Cardiac muscle cell (in vitro differentiated cells and primary cell): Measurements from ENCODE around the gene ARHGAP23. TPM values are rescaled to one million over a fixed set of nuclear protein-coding genes. Genes with fewer than 3 reads are reported as not detected.

Experiments used
- DNase-seq, 2 donors: peaks; one replicate each; pipeline versions ENCODE4 v3.0.0 to v3.0.0-alpha.2; 2010 to 2017; ENCODE audit warnings: low read depth in 1 of 2, low spot score in 1 of 2
- H3K27ac ChIP-seq: fragments of 200-600 bp; sonication (generic); 2 replicates; pipeline ENCODE4 v1.5.1; 2016
- H3K27me3 ChIP-seq: fragments of 200-600 bp; sonication (generic); 2 replicates; pipeline ENCODE4 v1.6.0; 2016; ENCODE audit warnings: control low read depth
- H3K36me3 ChIP-seq: fragments of 200-600 bp; sonication (generic); 2 replicates; pipeline ENCODE4 v1.5.1; 2016; ENCODE audit warnings: control low read depth
- H3K4me1 ChIP-seq: fragments of 200-600 bp; sonication (generic); 2 replicates; pipeline ENCODE4 v1.8.1; 2017; ENCODE audit warnings: low read depth, mild to moderate bottlenecking, mixed run types
- H3K4me3 ChIP-seq: fragments of 200-600 bp; sonication (generic); 2 replicates; pipeline ENCODE4 v1.5.1; 2016; ENCODE audit warnings: mild to moderate bottlenecking
- H3K9me3 ChIP-seq: fragments of 200-600 bp; sonication (generic); 2 replicates; pipeline ENCODE4 v1.5.1; 2017; ENCODE audit warnings: low read depth, mild to moderate bottlenecking, control low read depth
- polyA plus RNA-seq: library from polyadenylated mRNA; unstranded; fragments of >200 nt; fragmentation: Nextera tagmentation; extraction: Ambion mirVana; gene quantifications from 2 replicates; pipeline ENCODE4 v1.2.1, GENCODE V29; 2016
- total RNA-seq: library from RNA; depleted of rRNA; stranded (reverse); fragments of >200 nt; gene quantifications from 2 replicates; pipeline ENCODE4 v1.2.3, GENCODE V29; 2016
- TF ChIP-seq, protein P1 (sequence below): IDR thresholded peaks from 2 replicates; pipeline ENCODE4 v1.5.1; 2012; ENCODE audit warnings: low read depth, mild to moderate bottlenecking, low read length

The ARHGAP23 gene
- total and polyA plus RNA-seq, 2 experiments from 2014 or later: 7.6 to 13.2 TPM

DNA sequence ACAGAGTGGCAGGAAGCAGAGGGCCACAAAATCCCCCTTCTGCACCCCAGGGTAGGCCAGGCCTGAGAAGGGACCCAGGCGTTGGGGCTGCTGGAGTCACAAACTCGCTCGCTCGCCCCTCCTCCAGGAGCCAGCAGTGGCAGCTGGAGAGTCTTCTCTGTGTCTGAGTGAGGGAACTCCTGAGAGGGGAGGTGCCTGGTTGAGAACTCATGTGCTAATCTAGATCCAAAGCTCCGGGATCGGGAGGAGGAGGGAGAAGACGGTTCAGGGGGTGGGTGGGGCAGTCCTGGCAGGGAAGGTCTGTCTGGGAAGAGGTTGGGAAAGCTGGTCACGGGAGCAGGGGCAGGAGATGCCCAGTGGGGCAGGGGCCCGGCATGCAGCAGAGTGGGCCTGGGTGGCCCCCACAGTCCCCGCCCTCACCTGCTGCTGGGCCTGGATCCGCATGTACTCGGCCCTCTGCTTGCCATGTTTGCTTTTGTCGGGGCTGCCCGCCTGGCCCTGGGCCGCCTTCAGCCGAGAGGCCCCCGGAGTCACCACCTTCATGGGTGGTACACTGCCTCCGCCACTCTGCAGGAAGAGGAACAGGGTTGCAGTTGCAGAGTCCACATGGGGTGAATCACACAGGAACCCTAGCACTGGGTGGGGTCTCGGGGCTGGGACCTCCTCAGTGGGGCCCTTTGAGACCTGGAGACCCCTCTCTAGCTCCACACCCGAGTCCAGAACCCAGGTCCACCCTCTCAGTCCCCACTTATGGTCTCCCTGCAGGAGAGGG, 115.3 kb downstream of the ARHGAP23 start:
- TF ChIP-seq, protein P1, sequence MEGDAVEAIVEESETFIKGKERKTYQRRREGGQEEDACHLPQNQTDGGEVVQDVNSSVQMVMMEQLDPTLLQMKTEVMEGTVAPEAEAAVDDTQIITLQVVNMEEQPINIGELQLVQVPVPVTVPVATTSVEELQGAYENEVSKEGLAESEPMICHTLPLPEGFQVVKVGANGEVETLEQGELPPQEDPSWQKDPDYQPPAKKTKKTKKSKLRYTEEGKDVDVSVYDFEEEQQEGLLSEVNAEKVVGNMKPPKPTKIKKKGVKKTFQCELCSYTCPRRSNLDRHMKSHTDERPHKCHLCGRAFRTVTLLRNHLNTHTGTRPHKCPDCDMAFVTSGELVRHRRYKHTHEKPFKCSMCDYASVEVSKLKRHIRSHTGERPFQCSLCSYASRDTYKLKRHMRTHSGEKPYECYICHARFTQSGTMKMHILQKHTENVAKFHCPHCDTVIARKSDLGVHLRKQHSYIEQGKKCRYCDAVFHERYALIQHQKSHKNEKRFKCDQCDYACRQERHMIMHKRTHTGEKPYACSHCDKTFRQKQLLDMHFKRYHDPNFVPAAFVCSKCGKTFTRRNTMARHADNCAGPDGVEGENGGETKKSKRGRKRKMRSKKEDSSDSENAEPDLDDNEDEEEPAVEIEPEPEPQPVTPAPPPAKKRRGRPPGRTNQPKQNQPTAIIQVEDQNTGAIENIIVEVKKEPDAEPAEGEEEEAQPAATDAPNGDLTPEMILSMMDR: no peak
- Histone ChIP-seq H3K9me3 (no peaks in the 10 kb centered on the region), H3K4me1 (peaks cover 2% of the 10 kb centered on the region), H3K27me3 (no peaks in the 10 kb centered on the region), H3K4me3 (no peak overlapping the region), H3K27ac (no peak overlapping the region), H3K36me3 (no peaks in the 10 kb centered on the region)
- no peak for DNase-seq

- no peak for DNase-seq
- no peaks in the 10 kb centered on the region for H3K27me3 ChIP-seq
- H3K4me1 ChIP-seq: peaks cover 2% of the 10 kb centered on the region
These were observed 116.0 kb downstream of the ARHGAP23 start for GRCh38 chr17:38544175-38544838.

DNA sequence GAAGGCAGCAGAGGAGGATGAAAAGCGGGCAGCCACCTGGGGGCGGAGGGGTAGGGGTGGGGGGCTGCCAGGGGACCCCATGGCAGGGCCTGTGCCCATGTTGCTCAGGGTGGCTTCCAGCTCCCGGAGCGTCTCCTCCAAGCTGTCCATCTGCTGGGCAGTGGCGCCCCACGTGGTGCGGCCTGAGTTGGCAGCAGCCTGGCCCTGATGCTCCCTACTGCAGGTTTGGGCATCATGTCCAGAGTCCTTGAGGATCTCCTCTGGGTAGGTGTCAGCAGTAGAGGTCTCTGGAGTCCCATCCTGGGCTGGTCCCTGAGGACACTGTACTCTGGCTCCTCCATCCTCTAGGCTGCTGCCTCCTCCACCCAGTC, 116.6 kb downstream of the ARHGAP23 start:
- TF ChIP-seq, protein P1: no peak
- Histone ChIP-seq H3K4me3 (no peak overlapping the region), H3K27me3 (no peaks in the 10 kb centered on the region), H3K27ac (no peak overlapping the region), H3K4me1 (peaks cover 2% of the 10 kb centered on the region), H3K9me3 (no peaks in the 10 kb centered on the region), H3K36me3 (no peaks in the 10 kb centered on the region)
- DNase-seq: no peak

More at GRCh38 chr17:38544175-38544838, 116.0 kb downstream of the ARHGAP23 start:
- Histone ChIP-seq H3K9me3 (no peaks in the 10 kb centered on the region), H3K36me3 (no peaks in the 10 kb centered on the region), H3K4me3 (no peak overlapping the region), H3K27ac (no peak overlapping the region)
- TF ChIP-seq, protein P1: no peak

DNA sequence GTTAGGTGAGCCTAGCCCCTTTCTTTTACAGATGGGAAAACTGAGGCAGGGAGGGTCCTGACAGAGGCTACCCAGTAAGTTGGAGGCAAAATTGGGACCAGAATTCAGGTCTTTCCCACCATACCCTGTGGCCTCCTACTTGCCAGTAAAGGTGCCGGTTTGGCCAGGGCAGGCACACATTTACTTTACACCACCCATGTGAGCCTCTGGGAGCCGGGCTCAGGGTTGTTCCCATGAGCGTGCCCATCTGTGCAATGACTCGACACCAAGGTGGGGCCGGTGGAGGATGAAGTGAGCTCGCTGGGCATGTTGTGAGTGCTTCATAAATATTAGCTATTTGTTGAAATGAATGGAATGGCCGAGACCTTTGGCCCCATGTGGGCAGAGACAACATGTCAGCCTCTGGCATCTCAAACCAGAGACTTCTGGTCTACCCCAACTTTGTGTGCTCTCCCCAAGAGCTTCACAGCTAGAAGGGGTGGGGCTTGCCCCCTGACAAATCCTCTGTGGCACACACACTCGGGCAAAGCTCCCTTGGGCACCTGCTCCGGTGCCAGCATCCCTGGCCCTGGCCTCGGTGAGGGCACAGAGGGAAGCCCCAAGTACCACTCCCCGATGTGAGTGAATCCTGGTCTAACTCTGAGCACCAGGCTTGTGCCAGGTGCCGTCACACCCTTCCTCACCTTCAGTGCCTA, 117.4 kb downstream of the ARHGAP23 start:
- no peak for DNase-seq
- H3K27ac ChIP-seq: no peak overlapping the region
- H3K9me3 ChIP-seq: no peaks in the 10 kb centered on the region
- TF ChIP-seq, protein P1: no peak
- peaks cover 2% of the 10 kb centered on the region for H3K4me1 ChIP-seq
- H3K4me3 ChIP-seq: no peak overlapping the region
- no peaks in the 10 kb centered on the region for H3K27me3 ChIP-seq
- no peaks in the 10 kb centered on the region for H3K36me3 ChIP-seq

GRCh38 chr17:38546396-38546795, 118.1 kb downstream of the ARHGAP23 start:
- Histone ChIP-seq H3K9me3 (no peaks in the 10 kb centered on the region), H3K4me1 (peaks cover 2% of the 10 kb centered on the region), H3K4me3 (no peak overlapping the region), H3K27ac (no peak overlapping the region), H3K36me3 (no peaks in the 10 kb centered on the region), H3K27me3 (no peaks in the 10 kb centered on the region)
- no peak for DNase-seq
- TF ChIP-seq, protein P1: no peak
